GM23248 (cell line): ENCODE measurements around the gene ABCG1.

Experiments
- EZH2 ChIP-seq: fragments of 200-600 bp; sonication (generic); IDR thresholded peaks from 2 replicates; pipeline ENCODE4 v1.6.1; 2018; ENCODE audit warnings: antibody characterized with exemption, mild to moderate bottlenecking; ENCODE audit not compliant: insufficient read depth, poor library complexity, severe bottlenecking
- EZH2phosphoT487 ChIP-seq: fragments of 200-600 bp; sonication (generic); IDR thresholded peaks from 2 replicates; pipeline ENCODE4 v1.6.1; 2018; ENCODE audit warnings: antibody characterized with exemption, moderate library complexity, mild to moderate bottlenecking, low read depth; ENCODE audit not compliant: insufficient read depth

DNA sequence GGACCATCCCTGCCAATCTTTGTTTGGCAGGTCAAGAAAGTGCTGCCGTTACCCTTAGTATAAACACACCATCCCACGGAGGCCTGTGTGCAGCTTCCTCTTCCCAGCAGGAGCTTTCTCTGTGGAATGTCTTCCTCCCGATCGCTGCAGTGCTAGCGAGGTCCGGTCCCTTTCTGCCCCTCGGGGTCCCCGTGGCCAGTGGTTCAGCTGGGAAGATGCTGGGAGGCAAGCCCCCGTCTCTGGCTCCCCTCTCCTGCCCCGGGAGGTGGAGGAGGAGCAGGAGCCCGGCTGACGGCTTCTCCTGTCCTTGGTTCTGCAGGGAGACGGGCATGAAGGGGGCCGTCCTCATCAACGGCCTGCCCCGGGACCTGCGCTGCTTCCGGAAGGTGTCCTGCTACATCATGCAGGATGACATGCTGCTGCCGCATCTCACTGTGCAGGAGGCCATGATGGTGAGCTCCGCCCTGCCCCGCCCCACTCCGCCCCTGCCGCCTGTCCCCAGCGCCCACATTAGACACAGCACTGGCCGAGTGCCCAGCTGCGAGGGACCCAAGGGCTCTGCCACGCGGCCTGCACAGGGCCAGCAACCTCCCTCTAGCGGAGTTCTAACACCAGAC lies 54.2 kb downstream of the ABCG1 start:
- TF ChIP-seq EZH2, result no peak
- no peak for TF ChIP-seq EZH2phosphoT487
